Body of pancreas (tissue), 4 donors: Measurements from ENCODE around the gene OSBPL1A.

Experiments used
- CTCF ChIP-seq, 7 experiments: fragments of 450-650 bp in 4 of 7; fragments of 200-600 bp in 3 of 7; sonication (generic) in 3 of 7; IDR thresholded peaks; one replicate each; pipeline ENCODE4 v1.5.1; 2016 to 2019; ENCODE audit warnings: antibody characterized with exemption in 7 of 7
- POLR2A ChIP-seq, 3 donors: fragments of 450-650 bp; IDR thresholded peaks; one replicate each; pipeline ENCODE4 v1.6.1; 2016; ENCODE audit warnings: antibody characterized with exemption in 3 of 3, mild to moderate bottlenecking in 2 of 3

GRCh38 chr18:24199372-24199962, 198.2 kb downstream of the OSBPL1A start:
- no peak for TF ChIP-seq CTCF (IDR thresholded peaks at IDR 0.05)
- no peak for TF ChIP-seq POLR2A (IDR thresholded peaks at IDR 0.05)
